ENCODE results near the gene APOL2.
A peak's percentile ranks its signal among the peaks of the same experiment; 100 is the strongest.
"Not testable (repeated sequence)": the region's sequence is repeated elsewhere in the genome, so short reads cannot be mapped to it uniquely, and the experiment has no call there.

Gene APOL2

DNA sequence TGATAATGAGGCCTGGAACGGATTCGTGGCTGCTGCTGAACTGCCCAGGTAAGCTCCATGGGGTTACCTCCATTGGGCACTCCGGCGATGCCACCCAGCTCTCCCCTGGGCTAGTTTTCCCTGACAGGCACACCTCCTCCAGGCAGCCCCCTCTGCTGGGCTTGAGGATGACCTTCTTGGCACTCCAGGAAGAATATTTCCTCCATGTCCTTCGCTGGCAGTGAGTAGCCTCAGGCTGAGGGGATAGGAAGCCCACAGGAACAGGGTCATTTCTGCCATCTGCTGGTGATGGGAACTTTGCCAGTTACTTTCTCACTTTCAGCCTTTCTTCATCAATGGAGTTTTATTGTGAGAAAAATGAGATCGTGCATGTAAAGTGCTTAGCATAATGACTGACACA is 22.3 kb upstream of the APOL2 start:
- peaks cover 40% of the 10 kb centered on the region for H3K4me1 Mint-ChIP-seq
- not testable (repeated sequence) for H3K36me3 Mint-ChIP-seq (ENCODE audit: low read depth); H3K9me3 Mint-ChIP-seq; H3K27ac Mint-ChIP-seq; H3K4me3 Mint-ChIP-seq; H3K27me3 Mint-ChIP-seq (ENCODE audit: low read depth)
- TF ChIP-seq, protein P1, sequence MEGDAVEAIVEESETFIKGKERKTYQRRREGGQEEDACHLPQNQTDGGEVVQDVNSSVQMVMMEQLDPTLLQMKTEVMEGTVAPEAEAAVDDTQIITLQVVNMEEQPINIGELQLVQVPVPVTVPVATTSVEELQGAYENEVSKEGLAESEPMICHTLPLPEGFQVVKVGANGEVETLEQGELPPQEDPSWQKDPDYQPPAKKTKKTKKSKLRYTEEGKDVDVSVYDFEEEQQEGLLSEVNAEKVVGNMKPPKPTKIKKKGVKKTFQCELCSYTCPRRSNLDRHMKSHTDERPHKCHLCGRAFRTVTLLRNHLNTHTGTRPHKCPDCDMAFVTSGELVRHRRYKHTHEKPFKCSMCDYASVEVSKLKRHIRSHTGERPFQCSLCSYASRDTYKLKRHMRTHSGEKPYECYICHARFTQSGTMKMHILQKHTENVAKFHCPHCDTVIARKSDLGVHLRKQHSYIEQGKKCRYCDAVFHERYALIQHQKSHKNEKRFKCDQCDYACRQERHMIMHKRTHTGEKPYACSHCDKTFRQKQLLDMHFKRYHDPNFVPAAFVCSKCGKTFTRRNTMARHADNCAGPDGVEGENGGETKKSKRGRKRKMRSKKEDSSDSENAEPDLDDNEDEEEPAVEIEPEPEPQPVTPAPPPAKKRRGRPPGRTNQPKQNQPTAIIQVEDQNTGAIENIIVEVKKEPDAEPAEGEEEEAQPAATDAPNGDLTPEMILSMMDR (IDR thresholded peaks at IDR 0.05; ENCODE audit: unreplicated experiment in 3 of 3): peak in 1 of 3 experiments; percentile 13

DNA sequence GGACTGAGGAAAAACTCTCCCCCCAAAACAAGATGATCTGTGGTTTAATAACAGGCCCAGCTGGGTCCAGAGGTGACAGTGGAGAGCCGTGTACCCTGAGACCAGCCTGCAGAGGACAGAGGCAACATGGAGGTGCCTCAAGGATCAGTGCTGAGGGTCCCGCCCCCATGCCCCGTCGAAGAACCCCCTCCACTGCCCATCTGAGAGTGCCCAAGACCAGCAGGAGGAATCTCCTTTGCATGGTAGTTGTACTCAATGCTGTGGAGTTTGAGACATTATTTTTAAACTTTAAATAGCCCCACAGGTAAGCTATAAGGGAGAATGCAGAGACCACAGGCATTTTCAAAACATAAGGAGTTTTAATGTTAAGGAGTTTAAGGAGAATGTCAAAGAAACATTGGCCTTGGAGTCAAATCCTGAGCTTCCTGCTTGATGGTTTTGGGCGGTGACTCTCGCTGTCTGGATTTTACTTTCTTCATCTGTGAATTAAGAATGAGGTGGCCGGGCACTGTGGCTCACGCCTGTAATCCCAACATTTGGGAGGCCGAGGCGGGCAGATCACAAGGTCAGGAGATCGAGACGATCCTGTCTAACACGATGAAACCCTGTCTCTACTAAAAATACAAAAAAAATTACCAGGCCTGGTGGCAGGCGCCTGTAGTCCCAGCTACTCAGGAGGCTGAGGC is 20.4 kb upstream of the APOL2 start:
- Mint-ChIP-seq H3K27ac (peak overlapping the region; percentile 89 to 99 (median 96)), H3K36me3 (ENCODE audit: low read depth) (no peaks in the 10 kb centered on the region), H3K4me3 (peak overlapping the region; percentile 51 to 63 (median 52)), H3K4me1 (peaks cover 50% of the 10 kb centered on the region), H3K9me3 (no peaks in the 10 kb centered on the region), H3K27me3 (ENCODE audit: low read depth) (no peaks in the 10 kb centered on the region)
- TF ChIP-seq, protein P1 (IDR thresholded peaks at IDR 0.05; ENCODE audit: unreplicated experiment in 3 of 3): no peak

DNA sequence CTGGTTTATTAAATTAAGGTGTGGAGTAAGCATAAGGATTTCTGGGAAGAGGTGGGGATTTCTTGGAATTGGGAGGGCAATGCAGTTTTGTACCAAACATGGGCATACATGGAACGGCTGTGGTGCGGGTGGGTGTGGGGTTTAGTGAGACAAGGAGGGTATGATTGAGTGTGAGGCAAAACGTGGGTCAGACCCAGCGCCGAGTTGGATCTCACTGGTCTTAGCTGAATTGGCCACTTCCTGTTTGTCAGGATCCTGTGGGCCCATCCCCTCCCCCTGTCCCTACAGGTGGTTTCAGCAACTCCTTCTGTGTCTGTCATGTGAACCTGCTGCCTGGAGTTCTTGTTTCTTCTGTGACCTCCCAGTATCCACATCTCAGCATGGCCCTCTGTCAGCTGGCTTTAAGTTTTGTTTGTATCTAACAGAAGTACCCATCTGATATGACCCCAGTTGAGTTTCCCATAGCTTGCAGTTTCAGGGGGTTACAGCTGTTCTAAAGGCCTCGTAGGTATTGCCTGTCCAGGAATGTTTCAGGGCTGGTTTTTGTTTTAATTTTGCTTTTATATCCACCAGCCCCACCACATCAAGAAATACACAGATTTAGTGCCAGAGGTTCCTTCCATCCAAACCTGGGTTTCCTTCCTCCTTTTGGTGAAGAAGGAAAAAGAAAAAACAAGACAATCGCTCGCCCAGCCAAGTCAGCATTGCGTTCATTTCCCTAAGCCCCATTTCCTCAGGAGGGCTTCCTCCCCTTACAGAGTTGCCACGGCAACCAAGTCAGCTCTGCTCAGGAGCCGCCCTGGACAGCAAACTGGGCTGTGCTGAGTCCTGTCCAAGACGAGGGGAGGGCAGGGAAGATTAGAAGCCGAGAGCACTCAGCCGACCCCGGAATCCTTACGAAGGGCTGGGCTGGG is 19.6 kb upstream of the APOL2 start:
- peak overlapping the region; percentile 51 to 63 (median 52) for H3K4me3 Mint-ChIP-seq
- peaks cover 54% of the 10 kb centered on the region for H3K4me1 Mint-ChIP-seq

DNA sequence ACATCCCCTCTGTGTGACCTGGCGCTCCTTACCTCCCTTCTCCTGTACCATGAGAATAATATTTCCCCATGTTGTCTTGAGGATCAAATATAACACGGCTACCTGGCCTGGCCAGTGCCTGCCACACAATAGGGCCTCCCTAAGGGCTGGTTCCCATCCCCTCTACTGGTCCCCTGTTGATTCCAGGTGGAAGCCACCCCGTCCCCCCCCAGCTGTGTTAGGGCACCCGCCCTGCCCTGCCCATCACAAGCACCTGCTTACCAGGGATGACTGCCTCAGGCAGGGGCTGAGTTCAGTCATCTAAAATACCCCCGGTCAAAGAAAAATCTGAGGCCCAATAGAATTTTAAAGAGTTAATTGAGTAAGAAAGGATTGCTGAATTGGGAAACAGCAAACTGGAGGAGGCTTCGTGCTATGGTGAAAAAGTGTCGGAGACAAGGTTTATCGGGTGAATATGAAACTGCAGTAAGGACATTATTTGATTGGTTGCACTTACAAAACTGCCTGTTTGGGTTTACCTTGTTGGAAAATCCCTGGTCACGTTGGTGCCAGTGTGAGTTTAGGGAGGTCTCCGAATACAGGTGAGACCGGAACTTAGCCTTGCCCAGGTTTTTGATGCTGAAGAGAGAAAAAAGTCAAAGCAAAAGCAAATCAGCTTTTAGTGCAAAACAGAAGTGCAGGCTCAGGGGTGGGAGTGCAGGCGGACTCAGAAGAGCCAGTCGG is 18.8 kb upstream of the APOL2 start:
- H3K4me3 Mint-ChIP-seq: peak overlapping the region in 1 of 3 experiments; percentile 27
- H3K27ac Mint-ChIP-seq: peak overlapping the region; percentile 89 to 99 (median 96)
- H3K27me3 Mint-ChIP-seq (ENCODE audit: low read depth): no peaks in the 10 kb centered on the region
- no peaks in the 10 kb centered on the region for H3K9me3 Mint-ChIP-seq
- no peaks in the 10 kb centered on the region for H3K36me3 Mint-ChIP-seq (ENCODE audit: low read depth)
- TF ChIP-seq, protein P1 (IDR thresholded peaks at IDR 0.05; ENCODE audit: unreplicated experiment in 3 of 3): no peak
- H3K4me1 Mint-ChIP-seq: peaks cover 56% of the 10 kb centered on the region

More for the DNA sequence above, 19.6 kb upstream of the APOL2 start:
- Mint-ChIP-seq H3K27ac (peak overlapping the region; percentile 89 to 99 (median 96)), H3K9me3 (no peaks in the 10 kb centered on the region), H3K27me3 (ENCODE audit: low read depth) (no peaks in the 10 kb centered on the region), H3K36me3 (ENCODE audit: low read depth) (no peaks in the 10 kb centered on the region)
- TF ChIP-seq, protein P1 (IDR thresholded peaks at IDR 0.05; ENCODE audit: unreplicated experiment in 3 of 3): no peak

DNA sequence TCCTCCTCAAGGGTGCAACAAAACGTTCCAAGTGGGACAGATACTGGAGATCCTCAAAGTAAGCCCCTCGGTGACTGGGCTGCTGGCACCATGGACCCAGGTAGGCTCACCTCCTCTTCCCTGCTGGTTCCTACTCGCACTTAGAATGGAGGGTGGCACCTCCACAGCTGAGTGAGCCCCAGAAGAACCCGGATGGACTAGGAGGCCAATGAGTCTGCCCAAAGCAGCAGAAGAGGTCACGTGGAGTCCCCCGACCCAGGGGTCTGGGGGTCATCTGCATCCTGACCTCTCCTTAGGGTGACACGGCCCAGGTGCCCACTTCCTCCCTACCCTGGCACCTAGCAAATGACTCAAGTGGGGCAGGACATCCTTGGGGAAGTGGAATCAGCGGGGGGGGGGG is 18.0 kb upstream of the APOL2 start:
- Mint-ChIP-seq H3K4me3 (no peak overlapping the region), H3K27me3 (ENCODE audit: low read depth) (no peaks in the 10 kb centered on the region), H3K9me3 (no peaks in the 10 kb centered on the region), H3K36me3 (ENCODE audit: low read depth) (no peaks in the 10 kb centered on the region), H3K27ac (peak overlapping the region in 2 of 3 experiments; percentile 74 to 77), H3K4me1 (peaks cover 63% of the 10 kb centered on the region)
- TF ChIP-seq, protein P1 (IDR thresholded peaks at IDR 0.05; ENCODE audit: unreplicated experiment in 3 of 3): no peak

Measured in nephron (organoid).